ENCODE measurements around the gene KCNK16.
A peak's percentile ranks its signal among the peaks of the same experiment; 100 is the strongest.

- no peak for TF ChIP-seq TCF7L2 (IDR thresholded peaks at IDR 0.05; ENCODE audit: borderline replicate concordance, low read depth, low read length)
- TF ChIP-seq ZNF112 (tag by site-specific recombination; IDR thresholded peaks at IDR 0.05): no peak
- no peak for TF ChIP-seq KLF16 (tag by site-specific recombination; IDR thresholded peaks at IDR 0.05)
- no peak for TF ChIP-seq IKZF3 (tag by site-specific recombination; IDR thresholded peaks at IDR 0.05)
- TF ChIP-seq ZBTB21 (tag by site-specific recombination; IDR thresholded peaks at IDR 0.05): no peak
- TF ChIP-seq CTCF (tag by site-specific recombination; IDR thresholded peaks at IDR 0.05): peak; percentile 73
- TF ChIP-seq ZNF621 (tag by site-specific recombination; IDR thresholded peaks at IDR 0.05): no peak
- TF ChIP-seq ZBTB8A (tag by site-specific recombination; IDR thresholded peaks at IDR 0.05): no peak
- no peak for TF ChIP-seq ZNF274 (IDR thresholded peaks at IDR 0.05; ENCODE audit: low read length)
- TF ChIP-seq ZNF274 (tag by site-specific recombination; IDR thresholded peaks at IDR 0.05; ENCODE audit: borderline replicate concordance): no peak
- no peak for TF ChIP-seq ZNF114 (tag by site-specific recombination; IDR thresholded peaks at IDR 0.05)
- TF ChIP-seq ZNF24 (tag by site-specific recombination; IDR thresholded peaks at IDR 0.05): no peak
- no peak for TF ChIP-seq ZNF518A (tag by site-specific recombination; conservative IDR thresholded peaks at IDR 0.05; ENCODE audit: low read depth)
- no peak for TF ChIP-seq ZNF175 (tag by site-specific recombination; IDR thresholded peaks at IDR 0.05)
- no peak for TF ChIP-seq SP3 (tag by site-specific recombination; IDR thresholded peaks at IDR 0.05)
These were observed 25.5 kb upstream of the KCNK16 start for GRCh38 chr6:39347906-39348585.

Measured in HEK293 (cell line).